DMS114 treated with DMSO at 0.1 percent for 48 hours (cell line): ENCODE results near the gene SFI1.
"Not testable (repeated sequence)": the region's sequence is repeated elsewhere in the genome, so short reads cannot be mapped to it uniquely, and the experiment has no call there.

Experiments used
- DNase-seq: peaks from one replicate; lab custom pipeline; 2025; ENCODE audit not compliant: unreplicated experiment; lab: John Stamatoyannopoulos, UW

SFI1 gene

GRCh38 chr22:31492151-31492550, 4.2 kb upstream of the SFI1 start:
- no peak for DNase-seq

- not testable (repeated sequence) for DNase-seq
Observed at GRCh38 chr22:31493355-31493754, 3.0 kb upstream of the SFI1 start.

- no peak for DNase-seq
Observed at GRCh38 chr22:31495343-31495742, 993 bp upstream of the SFI1 start.

DNA sequence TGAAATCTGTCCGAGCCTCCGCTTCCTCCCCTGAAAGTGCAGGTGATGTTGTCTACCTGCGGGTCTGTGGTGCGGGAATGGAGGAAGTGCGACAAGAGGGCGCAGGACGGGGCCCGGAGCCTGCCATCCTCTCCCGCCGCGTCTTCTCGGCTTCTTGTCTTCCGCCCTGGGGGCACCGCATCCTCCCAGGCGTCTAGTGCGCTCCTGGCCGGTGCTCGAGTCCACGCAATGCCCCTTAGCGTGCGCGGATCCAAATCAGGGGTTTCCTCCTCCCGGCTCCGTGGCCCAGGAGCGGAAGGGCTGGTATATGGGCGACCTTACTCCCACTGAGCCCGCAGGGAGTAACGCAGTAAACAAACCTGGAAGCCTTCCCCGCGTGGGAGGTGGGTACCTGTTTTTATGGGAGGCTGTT, 405 bp downstream of the SFI1 start:
- DNase-seq, result no peak

DNA sequence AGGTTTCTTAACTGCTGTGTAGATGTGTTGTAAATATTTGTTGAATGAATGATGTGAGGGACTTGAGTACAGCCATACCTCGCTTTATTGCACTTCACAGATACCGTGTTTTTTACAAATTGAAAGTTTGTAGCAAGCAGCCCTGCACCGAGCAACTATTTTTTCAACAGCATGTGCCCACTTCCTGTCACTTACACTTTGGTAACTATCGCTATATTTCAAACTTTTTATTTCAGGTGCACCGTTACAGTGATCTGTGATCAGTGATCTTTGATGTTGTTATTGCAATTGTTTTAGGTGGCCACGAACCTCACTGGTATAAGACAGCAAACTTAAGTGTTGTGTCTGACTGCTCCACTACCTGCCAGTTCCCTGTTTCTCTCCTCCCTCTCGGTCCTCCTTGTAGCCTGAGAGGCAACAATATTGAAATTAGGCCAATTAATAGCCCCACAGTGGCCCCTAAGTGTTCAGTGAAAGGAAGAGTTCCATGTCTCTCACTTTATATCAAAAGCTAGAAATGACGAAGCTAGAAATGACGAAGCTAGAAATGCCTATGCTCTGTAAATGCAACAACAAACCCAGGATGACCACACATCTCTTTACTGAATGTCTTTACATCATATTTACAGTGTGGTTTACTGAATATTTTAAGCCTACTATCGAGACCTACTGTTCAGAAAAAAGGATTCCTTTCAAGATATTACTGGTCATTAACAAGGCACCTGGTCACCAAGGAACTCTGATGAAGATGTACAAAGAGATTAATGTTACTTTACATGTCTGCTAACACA, 1.0 kb downstream of the SFI1 start:
- no peak for DNase-seq

- no peak for DNase-seq
Observed at GRCh38 chr22:31501738-31502137, 5.4 kb downstream of the SFI1 start.

DNA sequence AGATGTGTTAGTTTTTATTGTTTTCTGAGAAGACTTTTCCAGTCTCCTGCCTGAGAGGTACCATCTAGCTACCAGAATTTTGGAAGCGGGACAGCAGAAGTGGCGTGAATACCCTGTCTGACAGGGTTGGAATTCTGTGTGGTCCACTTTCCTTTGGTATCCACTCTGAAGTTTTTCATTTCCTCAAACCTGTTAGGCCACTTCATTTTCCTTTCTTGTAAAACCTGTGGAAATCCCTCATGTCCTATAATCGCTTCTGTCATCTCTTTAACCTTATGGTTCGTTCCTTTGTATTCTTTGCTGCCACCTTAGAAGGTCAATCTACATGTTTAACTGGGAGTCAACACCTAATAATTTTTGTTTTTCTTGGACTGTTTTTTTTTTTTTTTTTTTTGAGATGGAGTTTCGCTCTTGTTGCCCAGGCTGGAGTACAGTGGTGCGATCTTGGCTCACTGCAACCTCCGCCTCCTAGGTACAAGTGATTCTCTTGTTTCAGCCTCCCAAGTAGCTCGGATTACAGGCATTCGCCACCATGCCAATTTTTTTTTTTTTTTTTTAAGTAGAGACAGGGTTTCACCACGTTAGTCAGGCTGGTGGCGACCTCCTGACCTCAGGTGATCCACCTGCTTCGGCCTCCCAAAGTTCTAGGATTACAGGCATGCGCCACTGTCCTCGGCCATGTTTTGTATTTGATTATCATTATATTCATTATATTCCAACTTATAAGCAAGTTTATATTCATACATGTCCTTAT, 7.1 kb downstream of the SFI1 start:
- no peak for DNase-seq

DNA sequence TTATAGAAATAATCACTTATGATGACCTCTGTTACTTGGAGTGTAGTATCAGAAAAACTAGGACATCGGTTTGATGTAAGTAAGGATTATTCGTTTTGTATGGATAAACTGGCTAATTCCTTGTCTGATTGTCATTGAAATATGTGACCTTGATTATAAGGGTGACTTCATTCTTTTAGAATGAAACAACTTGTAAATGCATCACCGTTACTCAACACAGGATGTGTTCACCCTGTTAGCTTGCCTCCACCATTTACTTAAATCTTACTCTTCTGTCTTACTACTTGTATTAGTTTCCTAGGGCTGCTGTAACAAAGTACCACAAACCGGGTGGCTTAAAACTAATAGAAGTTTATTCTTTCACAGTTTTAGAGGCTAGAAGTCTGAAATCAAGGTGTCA, 7.9 kb downstream of the SFI1 start:
- no peak for DNase-seq

GRCh38 chr22:31507517-31507916, 11.2 kb downstream of the SFI1 start:
- not testable (repeated sequence) for DNase-seq

GRCh38 chr22:31508536-31508935, 12.2 kb downstream of the SFI1 start:
- DNase-seq, result no peak

DNA sequence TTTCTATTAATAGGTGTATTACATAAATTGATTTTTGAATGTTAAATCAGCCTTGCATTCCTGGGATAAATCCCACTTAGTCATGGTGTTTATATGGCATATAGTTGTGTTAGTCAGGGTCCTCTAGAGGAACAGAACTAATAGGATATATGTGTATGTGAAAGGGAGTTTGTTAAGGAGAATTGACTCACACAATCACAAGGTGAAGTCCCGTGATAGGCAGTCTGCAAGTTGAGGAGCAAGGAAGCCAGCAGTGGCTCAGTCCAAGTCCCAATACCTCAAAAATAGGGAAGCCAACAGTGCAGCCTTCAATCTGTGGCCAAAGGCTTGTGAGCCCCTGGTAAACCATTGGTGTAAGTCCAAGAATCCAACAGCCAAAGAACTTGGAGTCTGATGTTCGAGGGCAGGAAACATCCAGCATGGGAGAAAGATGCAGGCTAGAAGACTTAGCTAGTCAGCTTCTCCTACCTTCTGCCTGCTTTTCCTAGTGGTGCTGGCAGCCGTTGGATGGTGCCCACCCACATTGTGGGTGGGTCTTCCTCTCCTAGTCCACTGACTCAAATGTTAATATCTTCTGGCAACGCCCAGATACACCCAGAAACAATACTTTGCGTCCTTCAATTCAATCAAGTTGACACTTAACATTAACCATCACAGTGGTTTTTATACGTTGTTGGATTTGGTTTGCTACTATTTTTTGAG, 12.9 kb downstream of the SFI1 start:
- DNase-seq, result no peak

DNA sequence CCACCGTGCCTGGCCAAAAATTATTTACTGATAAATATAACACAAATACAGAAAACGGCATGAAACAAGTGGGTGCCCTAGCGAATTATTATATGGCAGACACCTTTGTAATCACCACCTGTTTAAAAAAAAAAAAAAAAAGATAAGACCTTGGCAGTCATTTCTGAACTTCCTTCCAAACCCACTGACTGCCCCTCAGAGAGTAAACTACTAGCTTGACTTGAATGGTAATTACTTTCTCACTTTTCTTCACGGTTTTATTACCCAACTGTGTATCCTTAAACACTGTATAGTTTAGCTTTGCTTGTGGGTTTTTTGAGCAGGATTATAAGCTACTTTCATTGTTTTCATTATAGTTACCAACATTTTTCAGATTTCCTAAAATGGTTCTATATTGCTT, 23.7 kb downstream of the SFI1 start:
- no peak for DNase-seq

GRCh38 chr22:31524132-31524531, 27.8 kb downstream of the SFI1 start:
- DNase-seq, result not testable (repeated sequence)

DNA sequence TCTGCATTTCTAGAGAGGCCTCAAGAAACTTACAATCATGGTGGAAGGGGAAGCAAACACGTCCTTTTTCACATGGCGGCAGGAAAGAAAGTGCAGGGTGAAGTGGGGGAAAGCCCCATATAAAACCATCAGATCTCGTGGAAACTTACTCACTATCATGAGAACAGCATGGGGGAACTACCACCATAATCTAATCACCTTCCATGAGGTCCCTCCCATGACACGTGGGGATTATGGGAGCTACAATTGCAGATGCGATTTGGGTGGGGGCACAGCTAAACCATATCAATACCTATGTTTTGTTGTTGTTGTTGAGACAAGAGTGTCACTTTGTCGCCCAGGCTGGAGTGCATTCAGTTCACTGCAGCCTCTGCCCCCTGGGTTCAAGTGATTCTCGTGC, 29.9 kb downstream of the SFI1 start:
- no peak for DNase-seq

DNA sequence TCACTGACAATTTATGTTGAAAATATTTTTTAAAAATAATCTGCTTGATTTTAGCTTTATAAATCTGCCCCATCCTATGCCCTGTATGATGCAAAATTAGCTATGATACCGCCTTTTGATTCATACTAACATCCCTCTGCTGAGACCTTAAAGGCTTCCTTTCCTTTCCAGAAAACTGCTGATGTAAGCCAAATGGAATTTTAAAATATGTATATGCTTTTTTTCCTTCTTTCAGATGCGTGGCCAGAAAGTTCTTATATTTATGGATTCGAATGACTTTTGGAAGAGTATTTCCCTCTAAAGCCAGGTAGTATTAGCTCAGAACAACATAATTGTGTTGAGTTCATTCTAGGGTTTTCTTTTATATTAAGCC, 34.5 kb downstream of the SFI1 start:
- no peak for DNase-seq

DNA sequence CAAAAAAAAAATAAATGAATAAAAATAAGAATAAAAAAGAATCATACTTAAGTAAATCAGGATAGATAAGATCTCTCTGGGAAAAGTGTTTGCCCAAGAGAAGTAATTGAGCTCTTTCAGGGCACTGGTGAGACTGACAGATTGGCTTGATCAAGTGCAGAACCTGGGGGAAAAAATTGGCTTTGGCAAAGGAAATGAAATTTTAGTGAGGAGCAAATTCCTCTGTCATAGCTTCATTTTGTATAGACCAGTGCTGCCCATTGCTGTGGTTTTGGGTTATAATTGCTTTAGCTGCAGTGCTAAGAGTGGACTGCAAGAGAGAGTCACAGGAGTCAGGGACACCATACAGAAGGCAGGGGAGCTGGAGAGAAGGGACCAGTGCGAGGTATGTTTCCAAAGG, 35.7 kb downstream of the SFI1 start:
- no peak for DNase-seq

GRCh38 chr22:31533374-31533773, 37.0 kb downstream of the SFI1 start:
- DNase-seq, result no peak

DNA sequence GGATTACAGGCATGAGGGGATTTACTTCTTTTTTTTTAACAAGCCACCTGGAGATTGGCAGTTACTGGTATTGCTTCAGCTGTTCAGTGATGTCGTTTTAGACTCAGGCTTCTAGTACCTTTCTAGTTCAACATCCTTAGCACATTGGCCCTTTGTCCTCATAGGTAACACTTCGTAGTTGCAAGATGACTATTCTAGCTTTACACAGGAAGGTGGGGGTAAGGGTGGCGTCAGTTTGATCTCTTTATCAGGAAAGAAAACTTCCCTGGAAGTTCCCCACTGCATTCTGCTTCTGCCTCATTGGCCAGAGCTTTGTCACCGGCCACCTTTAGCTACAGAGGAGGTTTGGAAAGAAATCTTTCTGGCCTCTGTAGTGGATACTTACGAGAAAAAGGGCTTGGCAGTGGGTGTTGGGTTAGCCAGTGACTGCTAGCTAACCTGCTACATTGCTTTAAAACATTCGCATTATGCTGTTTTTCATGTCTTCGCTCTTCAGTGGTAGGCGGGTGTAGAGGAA, 40.7 kb downstream of the SFI1 start:
- DNase-seq, result no peak

- no peak for DNase-seq
Observed at GRCh38 chr22:31538815-31539214, 42.5 kb downstream of the SFI1 start.

- not testable (repeated sequence) for DNase-seq
Observed at GRCh38 chr22:31540166-31540565, 43.8 kb downstream of the SFI1 start.

DNA sequence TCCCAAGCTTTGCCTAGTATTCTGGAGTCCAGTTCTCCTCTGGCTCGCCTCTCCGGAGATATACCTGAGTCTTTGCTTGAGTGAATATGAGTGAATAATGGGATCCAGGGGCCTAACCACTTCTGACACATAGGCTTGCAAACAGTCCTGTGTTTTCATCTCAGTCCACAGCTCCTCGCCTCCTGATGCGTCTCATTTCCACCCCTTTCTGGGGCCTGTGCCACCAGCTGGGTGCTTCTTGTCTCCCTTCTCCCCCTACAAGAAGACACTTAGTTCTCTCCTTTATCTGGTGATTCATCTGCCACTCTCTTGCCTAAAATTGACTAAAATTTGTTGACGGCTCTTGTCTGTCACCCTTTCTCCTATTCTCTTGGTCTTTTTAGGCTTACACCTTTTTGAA, 44.6 kb downstream of the SFI1 start:
- DNase-seq, result no peak
